ENCODE results near the gene MAML2. TPM values are rescaled to one million over a fixed set of nuclear protein-coding genes. Genes with fewer than 3 reads are reported as not detected.

The MAML2 gene
- total and polyA plus RNA-seq, 2 experiments from 2014 or later: 2.0 to 7.1 TPM

- ATAC-seq (no peak), DNase-seq (ENCODE audit: low spot score) (no peak)
- H3K36me3 ChIP-seq (ENCODE audit: insufficient read depth): no peaks in the 10 kb centered on the region
- H3K9me3 Mint-ChIP-seq: no peaks in the 10 kb centered on the region
- H2AFZ ChIP-seq: no peak overlapping the region
- peaks cover 12% of the 10 kb centered on the region; the same call in 1 of the 2 replicates for H3K4me1 ChIP-seq (ENCODE audit: insufficient read depth)
- no peaks in the 10 kb centered on the region for H3K27me3 ChIP-seq (ENCODE audit: insufficient read depth)
- no peak overlapping the region for H3K4me2 ChIP-seq
- no peaks in the 10 kb centered on the region for H4K20me1 ChIP-seq (replicated peaks; ENCODE audit: insufficient read depth)
- no peaks in the 10 kb centered on the region for H3K36me3 Mint-ChIP-seq (ENCODE audit: low read depth)
- H3K27ac Mint-ChIP-seq: no peak overlapping the region
- H3K4me1 Mint-ChIP-seq: peaks cover 8% of the 10 kb centered on the region
- peaks cover 7% of the 10 kb centered on the region for H3K27me3 Mint-ChIP-seq (ENCODE audit: insufficient read depth, low read depth, poor library complexity)
- no peaks in the 10 kb centered on the region for H3K79me2 ChIP-seq (replicated peaks; ENCODE audit: insufficient read depth)
- H3K27ac ChIP-seq (ENCODE audit: low read depth): no peak overlapping the region
- TF ChIP-seq ZNF331 (CRISPR knock-in tag; IDR thresholded peaks at IDR 0.05; ENCODE audit: low read depth) (no peak), NANOG (IDR thresholded peaks at IDR 0.05; ENCODE audit: borderline replicate concordance) (no peak), STAT1 (IDR thresholded peaks at IDR 0.05; ENCODE audit: unreplicated experiment) (no peak), ZNF462 (CRISPR knock-in tag; IDR thresholded peaks at IDR 0.05) (no peak)
- no peak overlapping the region for H3K4me3 ChIP-seq
- H3F3A ChIP-seq (replicated peaks; ENCODE audit: low read depth): no peaks in the 10 kb centered on the region
- H3K9me2 ChIP-seq (ENCODE audit: insufficient read depth): no peaks in the 10 kb centered on the region
- H3K4me3 Mint-ChIP-seq: no peak overlapping the region
These were observed 318.3 kb downstream of the MAML2 start for GRCh38 chr11:96024666-96025065.

GRCh38 chr11:96023275-96023674, 319.7 kb downstream of the MAML2 start:
- Histone ChIP-seq H3K4me1 (ENCODE audit: insufficient read depth) (peaks cover 12% of the 10 kb centered on the region; the same call in 1 of the 2 replicates), H3F3A (replicated peaks; ENCODE audit: low read depth) (no peaks in the 10 kb centered on the region), H3K27ac (ENCODE audit: low read depth) (no peak overlapping the region), H3K36me3 (ENCODE audit: insufficient read depth) (no peaks in the 10 kb centered on the region), H3K27me3 (ENCODE audit: insufficient read depth) (no peaks in the 10 kb centered on the region), H3K4me2 (no peak overlapping the region), H3K79me2 (replicated peaks; ENCODE audit: insufficient read depth) (no peaks in the 10 kb centered on the region), H3K9me2 (ENCODE audit: insufficient read depth) (no peaks in the 10 kb centered on the region), H2AFZ (no peak overlapping the region), H4K20me1 (replicated peaks; ENCODE audit: insufficient read depth) (no peaks in the 10 kb centered on the region), H3K4me3 (no peak overlapping the region)
- H3K27me3 Mint-ChIP-seq (ENCODE audit: insufficient read depth, low read depth, poor library complexity): peaks cover 7% of the 10 kb centered on the region
- no peaks in the 10 kb centered on the region for H3K9me3 Mint-ChIP-seq
- ATAC-seq (no peak), DNase-seq (ENCODE audit: low spot score) (no peak)
- TF ChIP-seq EZH2 (IDR thresholded peaks at IDR 0.05; ENCODE audit: low read depth, unreplicated experiment) (no peak), EZH2phosphoT487 (IDR thresholded peaks at IDR 0.05; ENCODE audit: unreplicated experiment) (no peak), ZNF114 (CRISPR knock-in tag; IDR thresholded peaks at IDR 0.05) (no peak), NANOG (IDR thresholded peaks at IDR 0.05; ENCODE audit: borderline replicate concordance) (no peak), JUNB (IDR thresholded peaks at IDR 0.05; ENCODE audit: unreplicated experiment) (no peak), ETS1 (IDR thresholded peaks at IDR 0.05) (no peak)
- H3K4me1 Mint-ChIP-seq: peaks cover 8% of the 10 kb centered on the region
- H3K27ac Mint-ChIP-seq: no peak overlapping the region
- no peaks in the 10 kb centered on the region for H3K36me3 Mint-ChIP-seq (ENCODE audit: low read depth)
- no peak overlapping the region for H3K4me3 Mint-ChIP-seq

Measured in GM23338 (cell line).